Measurements from ENCODE around the gene STXBP6.

- TF ChIP-seq ZHX1 (CRISPR knock-in tag; IDR thresholded peaks at IDR 0.05; ENCODE audit: low read depth), result no peak
- TF ChIP-seq, protein P1, sequence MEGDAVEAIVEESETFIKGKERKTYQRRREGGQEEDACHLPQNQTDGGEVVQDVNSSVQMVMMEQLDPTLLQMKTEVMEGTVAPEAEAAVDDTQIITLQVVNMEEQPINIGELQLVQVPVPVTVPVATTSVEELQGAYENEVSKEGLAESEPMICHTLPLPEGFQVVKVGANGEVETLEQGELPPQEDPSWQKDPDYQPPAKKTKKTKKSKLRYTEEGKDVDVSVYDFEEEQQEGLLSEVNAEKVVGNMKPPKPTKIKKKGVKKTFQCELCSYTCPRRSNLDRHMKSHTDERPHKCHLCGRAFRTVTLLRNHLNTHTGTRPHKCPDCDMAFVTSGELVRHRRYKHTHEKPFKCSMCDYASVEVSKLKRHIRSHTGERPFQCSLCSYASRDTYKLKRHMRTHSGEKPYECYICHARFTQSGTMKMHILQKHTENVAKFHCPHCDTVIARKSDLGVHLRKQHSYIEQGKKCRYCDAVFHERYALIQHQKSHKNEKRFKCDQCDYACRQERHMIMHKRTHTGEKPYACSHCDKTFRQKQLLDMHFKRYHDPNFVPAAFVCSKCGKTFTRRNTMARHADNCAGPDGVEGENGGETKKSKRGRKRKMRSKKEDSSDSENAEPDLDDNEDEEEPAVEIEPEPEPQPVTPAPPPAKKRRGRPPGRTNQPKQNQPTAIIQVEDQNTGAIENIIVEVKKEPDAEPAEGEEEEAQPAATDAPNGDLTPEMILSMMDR (CRISPR knock-in tag; IDR thresholded peaks at IDR 0.05), result no peak
- TF ChIP-seq HNRNPH1 (optimal IDR thresholded peaks at IDR 0.05; ENCODE audit: low read depth, low read length), result no peak
- no peak for TF ChIP-seq SUZ12 (IDR thresholded peaks at IDR 0.05; ENCODE audit: low read depth, low read length)
- TF ChIP-seq, protein P2, sequence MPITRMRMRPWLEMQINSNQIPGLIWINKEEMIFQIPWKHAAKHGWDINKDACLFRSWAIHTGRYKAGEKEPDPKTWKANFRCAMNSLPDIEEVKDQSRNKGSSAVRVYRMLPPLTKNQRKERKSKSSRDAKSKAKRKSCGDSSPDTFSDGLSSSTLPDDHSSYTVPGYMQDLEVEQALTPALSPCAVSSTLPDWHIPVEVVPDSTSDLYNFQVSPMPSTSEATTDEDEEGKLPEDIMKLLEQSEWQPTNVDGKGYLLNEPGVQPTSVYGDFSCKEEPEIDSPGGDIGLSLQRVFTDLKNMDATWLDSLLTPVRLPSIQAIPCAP (CRISPR knock-in tag; IDR thresholded peaks at IDR 0.05; ENCODE audit: low read depth), result no peak
- no peak for TF ChIP-seq ZNF225 (CRISPR knock-in tag; IDR thresholded peaks at IDR 0.05)
- TF ChIP-seq ATAD3A (CRISPR knock-in tag; IDR thresholded peaks at IDR 0.05), result no peak
- TF ChIP-seq BCL3 (CRISPR knock-in tag; IDR thresholded peaks at IDR 0.05), result no peak
- no peak for TF ChIP-seq MAZ (IDR thresholded peaks at IDR 0.05; ENCODE audit: borderline replicate concordance, low read depth, low read length)
- TF ChIP-seq MAZ (CRISPR knock-in tag; IDR thresholded peaks at IDR 0.05; ENCODE audit: low read depth), result no peak
- no peak for TF ChIP-seq CBX1 (IDR thresholded peaks at IDR 0.05; ENCODE audit: low read depth)
Measured at GRCh38 chr14:24927809-24928208, 122.1 kb downstream of the STXBP6 start.

Data from HepG2 (cell line).